ENCODE measurements around the gene CARS2. TPM values are rescaled to one million over a fixed set of nuclear protein-coding genes. Genes with fewer than 3 reads are reported as not detected.

CARS2 gene
- total and polyA plus RNA-seq, 2 donors (not counting 3 experiments of a cell fraction or from before 2014, with no cell fraction given): 42.0 to 51.2 TPM

GRCh38 chr13:110592665-110593064 is 113.3 kb downstream of the CARS2 start:
- POLR2A ChIA-PET: no interaction called here
- TF ChIP-seq POLR2A (IDR thresholded peaks at IDR 0.05; ENCODE audit: low read depth, low read length) (no peak), GATA2 (IDR thresholded peaks at IDR 0.05; ENCODE audit: insufficient read depth, insufficient read length, low read depth, low read length) (no peak), MYC (IDR thresholded peaks at IDR 0.05; ENCODE audit: low read depth, low read length) (no peak), EZH2 (IDR thresholded peaks at IDR 0.05; ENCODE audit: borderline replicate concordance, low read depth, low read length, severe bottlenecking) (no peak), FOS (IDR thresholded peaks at IDR 0.05; ENCODE audit: borderline replicate concordance, insufficient read depth, low read length) (no peak), POLR2AphosphoS5 (IDR thresholded peaks at IDR 0.05; ENCODE audit: insufficient read depth, low read depth, low read length) (no peak)
- H3K36me3 ChIP-seq (ENCODE audit: control insufficient read depth in 2 of 2, extremely low read depth in 1 of 2, insufficient read depth in 2 of 2, low read length in 2 of 2): no peaks in the 10 kb centered on the region
- dilution Hi-C loops (cut with MboI; ENCODE audit: extremely low pct_ligation_motif_present, low sequenced_read_pairs) (no loop called here), intact Hi-C loops (cut with micrococcal nuclease) (loop anchor here (1.0 to 5.0 kb wide), 3 partner anchors 227 to 458 kb away; partner anchors contain the start of gene ANKRD10)
- H3K27me3 ChIP-seq (ENCODE audit: control insufficient read depth in 2 of 2, insufficient read depth in 2 of 2, low read length in 2 of 2): peaks cover 4 to 10% of the 10 kb centered on the region in 2 experiments
- H4K20me1 ChIP-seq (replicated peaks; ENCODE audit: control insufficient read depth, extremely low read depth, insufficient read depth, low read length): no peaks in the 10 kb centered on the region
- no peaks in the 10 kb centered on the region for H3K79me2 ChIP-seq (ENCODE audit: control insufficient read depth, insufficient read depth, low read length)
- H3K9me3 ChIP-seq (replicated peaks; ENCODE audit: control insufficient read depth, insufficient read depth, low read length): no peaks in the 10 kb centered on the region
- H2AFZ ChIP-seq (ENCODE audit: low read depth, low read length): no peak overlapping the region
- no TSS peak for BruUV-seq (replicated peaks)
- H3K9me1 ChIP-seq (replicated peaks; ENCODE audit: control insufficient read depth, extremely low read depth, insufficient read depth, low read length): no peaks in the 10 kb centered on the region
- no peak overlapping the region for H3K27ac ChIP-seq (ENCODE audit: insufficient read depth, low read depth, low read length)
- H3K4me3 ChIP-seq (replicated peaks in 1 of 3; ENCODE audit: insufficient read depth in 1 of 3, low read depth in 1 of 3, low read length in 3 of 3): no peak overlapping the region
- FAIRE-seq: no peak
- H3K4me1 ChIP-seq (ENCODE audit: control insufficient read depth, extremely low read depth, insufficient read depth, low read length): no peaks in the 10 kb centered on the region
- CTCF ChIA-PET: interaction anchor here (1.1 kb wide), 1 partner anchor 137 kb away, joined by 3 read pairs; no protein-coding TSS in a partner anchor
- no peak for DNase-seq (ENCODE audit: low read depth, low spot score)
- H3K9ac ChIP-seq (replicated peaks; ENCODE audit: extremely low read depth, insufficient read depth, low read length): no peak overlapping the region
- no peak overlapping the region for H3K4me2 ChIP-seq (ENCODE audit: insufficient read depth, low read length)

Other genes starting within 250 kb of the CARS2 start
- 1.3 and 1.4 TPM in 2 replicates for gene RAB20, start 144.4 kb downstream of the CARS2 start, total RNA-seq
- gene RAB20, start 144.4 kb downstream of the CARS2 start, polyA plus RNA-seq: 1.7 and 1.8 TPM in 2 replicates
- gene NAXD, start 90.6 kb downstream of the CARS2 start, total RNA-seq: 19.9 and 22.4 TPM in 2 replicates
- 40.4 and 42.9 TPM in 2 replicates for gene NAXD, start 90.6 kb downstream of the CARS2 start, polyA plus RNA-seq
- gene ING1, start 7.6 kb upstream of the CARS2 start, total RNA-seq: 10.3 and 10.4 TPM in 2 replicates
- gene ING1, start 7.6 kb upstream of the CARS2 start, polyA plus RNA-seq: 10.4 and 10.9 TPM in 2 replicates
- gene ANKRD10, start 209.0 kb upstream of the CARS2 start, total RNA-seq: 83.1 and 94.1 TPM in 2 replicates
- 43.8 and 44.5 TPM in 2 replicates for gene ANKRD10, start 209.0 kb upstream of the CARS2 start, polyA plus RNA-seq